Endothelial cell of umbilical vein (primary cell): ENCODE measurements around the gene SLC7A7. TPM values are rescaled to one million over a fixed set of nuclear protein-coding genes. Genes with fewer than 3 reads are reported as not detected.

ENCODE experiments used
- BruUV-seq: library from RNA; stranded (reverse); fragments of 400-500 nt; replicated peaks from 2 replicates; lab custom pipeline; 2021; lab: Mats Ljungman, UMichigan
- CTCF ChIA-PET: fragments of 300-600, 350-600 bp; sonication (Branson Sonifier 250); formaldehyde crosslinking; loops from one replicate; lab custom pipeline; 2021; ENCODE audit warnings: antibody characterized with exemption, inconsistent platforms; lab: Charles Lee
- POLR2A ChIA-PET: fragments of 300-600, 350-600 bp; sonication (Branson Sonifier 250); formaldehyde crosslinking; loops from one replicate; lab custom pipeline; 2021; ENCODE audit warnings: antibody characterized with exemption, inconsistent platforms; lab: Charles Lee
- DNase-seq: peaks from one replicate; pipeline ENCODE4 v3.0.0-alpha.2; 2011; ENCODE audit warnings: low read depth, low spot score
- FAIRE-seq: peaks from 2 replicates; lab custom pipeline; 2011; peaks lifted over from hg19 to GRCh38; lab: Jason Lieb, UNC
- H2AFZ ChIP-seq: 2 replicates; pipeline ENCODE4 v1.6.0; 2012; ENCODE audit warnings: low read depth, low read length, control low read depth, inconsistent platforms
- H3K27ac ChIP-seq: 2 replicates; pipeline ENCODE4 v1.5.1; 2011; ENCODE audit warnings: low read depth, mild to moderate bottlenecking, control low read depth, low read length, moderate library complexity; ENCODE audit not compliant: insufficient read depth
- H3K27me3 ChIP-seq, 2 experiments: 2 replicates each; pipeline versions ENCODE4 v1.6.0 to v1.6.1; 2011; ENCODE audit warnings: low read length in 2 of 2, mixed read lengths in 1 of 2; ENCODE audit not compliant: control insufficient read depth in 2 of 2, insufficient read depth in 2 of 2
- H3K36me3 ChIP-seq, 2 experiments: 2 replicates in 1 of 2; 3 replicates in 1 of 2; pipeline ENCODE4 v1.5.1; 2011; ENCODE audit warnings: low read length in 2 of 2, mild to moderate bottlenecking in 1 of 2, moderate library complexity in 1 of 2; ENCODE audit not compliant: control insufficient read depth in 2 of 2, insufficient read depth in 2 of 2; ENCODE audit errors: extremely low read depth in 1 of 2
- H3K4me1 ChIP-seq: 3 replicates; pipeline ENCODE4 v1.5.1; 2011; ENCODE audit warnings: mild to moderate bottlenecking, low read length; ENCODE audit not compliant: control insufficient read depth, insufficient read depth; ENCODE audit errors: extremely low read depth
- H3K4me2 ChIP-seq: 2 replicates; pipeline ENCODE4 v1.6.1; 2011; ENCODE audit warnings: low read length, control low read depth, mixed read lengths; ENCODE audit not compliant: insufficient read depth
- H3K4me3 ChIP-seq, 3 experiments: fragments of 200-600 bp in 1 of 3; sonication (generic), shearing (Covaris generic) in 1 of 3; replicated peaks in 1 of 3; 2 replicates each; pipeline ENCODE4 v1.5.1; 2011 to 2016; ENCODE audit warnings: control low read depth in 3 of 3, low read length in 3 of 3, mild to moderate bottlenecking in 2 of 3, inconsistent platforms in 1 of 3, low read depth in 1 of 3, moderate library complexity in 1 of 3; ENCODE audit not compliant: insufficient read depth in 1 of 3
- H3K79me2 ChIP-seq: 2 replicates; pipeline ENCODE4 v1.6.0; 2012; ENCODE audit warnings: low read length, inconsistent platforms; ENCODE audit not compliant: control insufficient read depth, insufficient read depth
- H3K9ac ChIP-seq: replicated peaks from 2 replicates; pipeline ENCODE3; 2011; ENCODE audit warnings: low read length, control low read depth; ENCODE audit not compliant: insufficient read depth; ENCODE audit errors: extremely low read depth
- H3K9me1 ChIP-seq: replicated peaks from 3 replicates; pipeline ENCODE4 v1.6.0; 2011; ENCODE audit warnings: mild to moderate bottlenecking, low read length; ENCODE audit not compliant: control insufficient read depth, insufficient read depth; ENCODE audit errors: extremely low read depth
- H3K9me3 ChIP-seq: replicated peaks from 2 replicates; pipeline ENCODE4 v1.5.1; 2012; ENCODE audit warnings: low read length, inconsistent platforms; ENCODE audit not compliant: control insufficient read depth, insufficient read depth
- H4K20me1 ChIP-seq: replicated peaks from 2 replicates; pipeline ENCODE3; 2011; ENCODE audit warnings: mild to moderate bottlenecking, low read length; ENCODE audit not compliant: control insufficient read depth, insufficient read depth; ENCODE audit errors: extremely low read depth
- CTCF ChIP-seq, 2 donors: IDR thresholded peaks; 1 replicate in 1 of 2; 2 replicates in 1 of 2; pipeline ENCODE4 v1.5.1; 2011; ENCODE audit warnings: low read length in 2 of 2, mild to moderate bottlenecking in 2 of 2, moderate library complexity in 2 of 2, control low read depth in 1 of 2, inconsistent platforms in 1 of 2, low read depth in 1 of 2; ENCODE audit not compliant: insufficient read depth in 1 of 2; ENCODE audit errors: extremely low read depth in 1 of 2
- EZH2 ChIP-seq: IDR thresholded peaks from 2 replicates; pipeline ENCODE4 v1.6.1; 2012; ENCODE audit warnings: borderline replicate concordance, low read depth, mild to moderate bottlenecking, moderate library complexity, low read length, inconsistent platforms; ENCODE audit not compliant: severe bottlenecking
- FOS ChIP-seq: IDR thresholded peaks from 2 replicates; pipeline ENCODE4 v1.6.1; 2011; ENCODE audit warnings: mild to moderate bottlenecking, low read length, moderate library complexity, borderline replicate concordance; ENCODE audit not compliant: insufficient read depth
- GATA2 ChIP-seq: IDR thresholded peaks from 2 replicates; pipeline ENCODE4 v1.7.0; 2011; ENCODE audit warnings: low read depth, mild to moderate bottlenecking, moderate library complexity, mixed read lengths, low read length; ENCODE audit not compliant: insufficient read length, insufficient read depth
- JUN ChIP-seq: IDR thresholded peaks from 2 replicates; pipeline ENCODE4 v1.6.1; 2011; ENCODE audit warnings: borderline replicate concordance, low read depth; ENCODE audit not compliant: insufficient read length, insufficient read depth
- MAX ChIP-seq: IDR thresholded peaks from 2 replicates; pipeline ENCODE4 v1.6.1; 2011; ENCODE audit not compliant: insufficient read depth, insufficient read length
- MYC ChIP-seq: IDR thresholded peaks from one replicate; pipeline ENCODE4 v1.6.1; 2011; ENCODE audit warnings: mild to moderate bottlenecking, low read depth, low read length
- POLR2A ChIP-seq: IDR thresholded peaks from 2 replicates; pipeline ENCODE4 v1.6.1; 2012; ENCODE audit warnings: low read depth, mild to moderate bottlenecking, control low read depth, low read length
- POLR2AphosphoS5 ChIP-seq: IDR thresholded peaks from 2 replicates; pipeline ENCODE4 v1.6.1; 2012; ENCODE audit warnings: low read depth, mild to moderate bottlenecking, control low read depth, low read length, moderate library complexity; ENCODE audit not compliant: insufficient read depth
- dilution Hi-C: fragments of 300-500 bp; cut with MboI; formaldehyde crosslinking; loops from one replicate; pipeline ENCODE4 v1.15.0; 2019; ENCODE audit warnings: low sequenced_read_pairs; ENCODE audit not compliant: extremely low pct_ligation_motif_present
- intact Hi-C: fragments of 100-400 bp; cut with micrococcal nuclease; formaldehyde crosslinking; loops from one replicate; pipeline ENCODE4 v1.10.0; 2022
- polyA plus RNA-seq, 4 experiments: library from polyadenylated mRNA; depleted of rRNA in 3 of 4; stranded (reverse) in 3 of 4; unstranded in 1 of 4; fragments of >200 nt; gene quantifications; 2 replicates each; pipeline versions ENCODE4 v1.2.1 to v1.2.3, GENCODE V29; 2011 to 2012; ENCODE audit warnings: missing spikeins in 1 of 4
- small RNA-seq: library from RNA; depleted of rRNA; stranded (forward); fragments of <200 nt; gene quantifications from one replicate; pipeline ENCODE3, GENCODE V24; 2012; ENCODE audit warnings: low replicate concordance, low read depth; ENCODE audit not compliant: insufficient read depth, insufficient read length
- total RNA-seq: library from RNA; stranded (reverse); gene quantifications from 2 replicates; pipeline ENCODE4 v1.2.3, GENCODE V29; 2021

SLC7A7 gene
- total and polyA plus RNA-seq, 2 donors (not counting 3 experiments of a cell fraction or from before 2014, with no cell fraction given), result 22.5 to 94.0 TPM

- TF ChIP-seq CTCF (IDR thresholded peaks at IDR 0.05; ENCODE audit: extremely low read depth in 1 of 2, insufficient read depth in 1 of 2, low read depth in 1 of 2, low read length in 2 of 2) (no peak), JUN (no peak), POLR2A (no peak), FOS (no peak), MYC (no peak), POLR2AphosphoS5 (no peak), EZH2 (no peak), GATA2 (no peak), MAX (no peak)
Observed at GRCh38 chr14:22723815-22724214, 91.4 kb downstream of the SLC7A7 start.

More at GRCh38 chr14:22723815-22724214, 91.4 kb downstream of the SLC7A7 start:
- Histone ChIP-seq H3K27me3 (no peaks in the 10 kb centered on the region), H2AFZ (no peak overlapping the region), H3K4me2 (no peak overlapping the region), H4K20me1 (no peaks in the 10 kb centered on the region), H3K9ac (no peak overlapping the region), H3K36me3 (no peaks in the 10 kb centered on the region), H3K4me3 (no peak overlapping the region), H3K9me3 (no peaks in the 10 kb centered on the region), H3K79me2 (no peaks in the 10 kb centered on the region), H3K9me1 (no peaks in the 10 kb centered on the region), H3K4me1 (no peaks in the 10 kb centered on the region), H3K27ac (no peak overlapping the region)
- ChIA-PET POLR2A (no interaction called here), CTCF (interaction anchor here (1.0 kb wide), 1 partner anchor 11 kb away, joined by 3 read pairs; no protein-coding TSS in a partner anchor)
- intact Hi-C loops, result no loop called here
- FAIRE-seq (no peak), DNase-seq (no peak)
- dilution Hi-C loops, result no loop called here
- BruUV-seq, result no TSS peak

Small RNAs within 50 kb of the gene (small RNA-seq; reads per million reads assigned to genes)
- gene RF00019, result not detected
- gene RF00588, result not detected

Other genes with a start within 250 kb of the SLC7A7 start
- 299 and 304 TPM in 2 replicates for gene DAD1, start 226.2 kb downstream of the SLC7A7 start, total RNA-seq
- gene DAD1, start 226.2 kb downstream of the SLC7A7 start, polyA plus RNA-seq, result 1,220 and 1,227 TPM in 2 replicates
- 22.4 and 34.8 TPM in 2 replicates for gene ABHD4, start 217.1 kb downstream of the SLC7A7 start, total RNA-seq
- gene ABHD4, start 217.1 kb downstream of the SLC7A7 start, polyA plus RNA-seq, result 45.5 and 50.7 TPM in 2 replicates
- not detected in 2 replicates for gene OR6J1, start 171.1 kb downstream of the SLC7A7 start, total RNA-seq
- not detected in 2 replicates for gene OR6J1, start 171.1 kb downstream of the SLC7A7 start, polyA plus RNA-seq
- 200 and 212 TPM in 2 replicates for gene OXA1L, start 48.7 kb downstream of the SLC7A7 start, total RNA-seq
- gene OXA1L, start 48.7 kb downstream of the SLC7A7 start, polyA plus RNA-seq, result 294 and 328 TPM in 2 replicates
- gene MRPL52, start 14.5 kb upstream of the SLC7A7 start, total RNA-seq, result 174 TPM in 2 replicates
- gene MRPL52, start 14.5 kb upstream of the SLC7A7 start, polyA plus RNA-seq, result 81.1 and 127 TPM in 2 replicates
- gene MMP14, start 21.1 kb upstream of the SLC7A7 start, total RNA-seq, result 603 and 615 TPM in 2 replicates
- gene MMP14, start 21.1 kb upstream of the SLC7A7 start, polyA plus RNA-seq, result 501 and 506 TPM in 2 replicates
- gene LRP10, start 56.3 kb upstream of the SLC7A7 start, total RNA-seq, result 119 and 123 TPM in 2 replicates
- 157 and 192 TPM in 2 replicates for gene LRP10, start 56.3 kb upstream of the SLC7A7 start, polyA plus RNA-seq
- gene REM2, start 67.8 kb upstream of the SLC7A7 start, total RNA-seq, result 0.33 TPM in 1 of 2 replicates, not detected in the other
- gene REM2, start 67.8 kb upstream of the SLC7A7 start, polyA plus RNA-seq, result 0.06 TPM in 1 of 2 replicates, not detected in the other
- gene RBM23, start 103.7 kb upstream of the SLC7A7 start, total RNA-seq, result 61.0 and 68.9 TPM in 2 replicates
- gene RBM23, start 103.7 kb upstream of the SLC7A7 start, polyA plus RNA-seq, result 67.7 and 73.3 TPM in 2 replicates
- gene PRMT5, start 113.9 kb upstream of the SLC7A7 start, total RNA-seq, result 67.2 and 73.1 TPM in 2 replicates
- 185 and 197 TPM in 2 replicates for gene PRMT5, start 113.9 kb upstream of the SLC7A7 start, polyA plus RNA-seq
- 33.8 and 37.4 TPM in 2 replicates for gene HAUS4, start 141.7 kb upstream of the SLC7A7 start, total RNA-seq
- gene HAUS4, start 141.7 kb upstream of the SLC7A7 start, polyA plus RNA-seq, result 23.5 and 30.3 TPM in 2 replicates
- gene AJUBA, start 167.1 kb upstream of the SLC7A7 start, total RNA-seq, result 54.1 and 61.7 TPM in 2 replicates
- gene AJUBA, start 167.1 kb upstream of the SLC7A7 start, polyA plus RNA-seq, result 50.0 and 50.7 TPM in 2 replicates
- 5.4 and 7.1 TPM in 2 replicates for gene C14orf93, start 194.7 kb upstream of the SLC7A7 start, total RNA-seq
- gene C14orf93, start 194.7 kb upstream of the SLC7A7 start, polyA plus RNA-seq, result 9.2 and 10.0 TPM in 2 replicates
- 214 and 236 TPM in 2 replicates for gene PSMB5, start 219.5 kb upstream of the SLC7A7 start, total RNA-seq
- 459 and 464 TPM in 2 replicates for gene PSMB5, start 219.5 kb upstream of the SLC7A7 start, polyA plus RNA-seq
- not detected in 2 replicates for gene PSMB11, start 226.8 kb upstream of the SLC7A7 start, total RNA-seq
- not detected in 2 replicates for gene PSMB11, start 226.8 kb upstream of the SLC7A7 start, polyA plus RNA-seq
- 20.2 and 21.7 TPM in 2 replicates for gene CDH24, start 242.1 kb upstream of the SLC7A7 start, total RNA-seq
- gene CDH24, start 242.1 kb upstream of the SLC7A7 start, polyA plus RNA-seq, result 52.9 and 63.1 TPM in 2 replicates